K562 (cell line): ENCODE data around the gene P2RY14.

Experiments used
- AFF4 ChIP-seq: sonication (generic); formaldehyde crosslinking; IDR thresholded peaks from 2 replicates; pipeline ENCODE4 v1.8.0; 2023; ENCODE audit warnings: mild to moderate bottlenecking, missing genetic modification reagents
- CBFA2T3 ChIP-seq: fragments of 450-650 bp; IDR thresholded peaks from 2 replicates; pipeline ENCODE4 v1.6.1; 2017
- CBX5 ChIP-seq: IDR thresholded peaks from 2 replicates; pipeline ENCODE4 v1.6.1; 2014; ENCODE audit warnings: low read depth, borderline replicate concordance
- CTCF ChIP-seq, 3 experiments: IDR thresholded peaks in 2 of 3; conservative IDR thresholded peaks in 1 of 3; 2 replicates each; pipeline ENCODE4 v1.5.1; 2011 to 2012; ENCODE audit warnings: low read length in 3 of 3, mild to moderate bottlenecking in 3 of 3, control low read depth in 2 of 3, improper control_type of control experiment in 1 of 3, inconsistent platforms in 1 of 3, low read depth in 1 of 3, mixed read lengths in 1 of 3, moderate library complexity in 1 of 3; ENCODE audit not compliant: insufficient read depth in 2 of 3
- KDM4B ChIP-seq, 2 experiments: fragments of 450-650 bp in 1 of 2; sonication (generic) in 1 of 2; IDR thresholded peaks; 2 replicates each; pipeline ENCODE4 v1.6.1; 2016 to 2017; ENCODE audit warnings: borderline replicate concordance in 2 of 2, antibody characterized with exemption in 1 of 2, low read depth in 1 of 2, mild to moderate bottlenecking in 1 of 2
- MBD2 ChIP-seq: sonication (generic); IDR thresholded peaks from 2 replicates; pipeline ENCODE4 v1.6.1; 2016; ENCODE audit warnings: low read depth, borderline replicate concordance
- POLR2A ChIP-seq: fragments of 450-650 bp; conservative IDR thresholded peaks from 2 replicates; pipeline ENCODE4 v1.6.1; 2016
- SAFB2 ChIP-seq: fragments of 200-400 bp; formaldehyde crosslinking; IDR thresholded peaks from 2 replicates; pipeline ENCODE4 v1.6.1; 2018; ENCODE audit warnings: borderline replicate concordance, low read length, low read depth, moderate library complexity; ENCODE audit not compliant: severe bottlenecking
- U2AF2 ChIP-seq: fragments of 200-400 bp; formaldehyde crosslinking; optimal IDR thresholded peaks from 2 replicates; pipeline ENCODE3; 2017; ENCODE audit warnings: low read depth, mild to moderate bottlenecking, low read length
- ZBTB11 ChIP-seq, 3 experiments: fragments of 200-800 bp in 1 of 3; fragments of 250-450 bp in 1 of 3; fragments of 450-650 bp in 1 of 3; sonication (Bioruptor Pico) in 1 of 3; sonication (Bioruptor generic) in 1 of 3; formaldehyde crosslinking in 1 of 3; IDR thresholded peaks; 2 replicates each; pipeline versions ENCODE4 v1.6.1 to v1.8.0; 2016 to 2022; ENCODE audit warnings: mild to moderate bottlenecking in 2 of 3, missing genetic modification characterization in 2 of 3, missing compliant biosample characterization in 1 of 3, moderate library complexity in 1 of 3
- ZBTB49 ChIP-seq: sonication (generic); formaldehyde crosslinking; IDR thresholded peaks from 2 replicates; pipeline ENCODE4 v1.8.0; 2022; ENCODE audit warnings: missing genetic modification reagents, mild to moderate bottlenecking, borderline replicate concordance
- ZKSCAN8 ChIP-seq: fragments of 200-800 bp; sonication (Bioruptor generic); IDR thresholded peaks from 2 replicates; pipeline ENCODE4 v1.6.1; 2016; ENCODE audit warnings: missing genetic modification characterization, missing compliant biosample characterization
- ZNF121 ChIP-seq: sonication (generic); formaldehyde crosslinking; conservative IDR thresholded peaks from 2 replicates; pipeline ENCODE4 v1.8.0; 2022; ENCODE audit warnings: missing genetic modification reagents
- ZNF695 ChIP-seq: fragments of 450-650 bp; formaldehyde crosslinking; IDR thresholded peaks from 2 replicates; pipeline ENCODE4 v1.4.0; 2020; ENCODE audit warnings: mild to moderate bottlenecking, moderate library complexity

GRCh38 chr3:151265166-151265565 lies 13.2 kb downstream of the P2RY14 start:
- TF ChIP-seq KDM4B (IDR thresholded peaks at IDR 0.05; ENCODE audit: borderline replicate concordance in 2 of 2, low read depth in 1 of 2) (no peak), SAFB2 (no peak), MBD2 (no peak), CTCF (IDR thresholded peaks at IDR 0.05 in 2 of 3, conservative IDR thresholded peaks at IDR 0.05 in 1 of 3; ENCODE audit: insufficient read depth in 2 of 3, low read depth in 1 of 3, low read length in 3 of 3) (no peak), ZBTB49 (no peak), ZNF695 (CRISPR knock-in tag) (no peak), U2AF2 (no peak), AFF4 (CRISPR knock-in tag) (no peak), CBFA2T3 (no peak), CBX5 (no peak), ZNF121 (CRISPR knock-in tag) (no peak), ZBTB11 (CRISPR knock-in tag; IDR thresholded peaks at IDR 0.05) (no peak), ZKSCAN8 (CRISPR knock-in tag) (no peak), POLR2A (no peak)
